GM13977 (cell line): ENCODE measurements around the gene RTN4RL1.
A peak's percentile ranks its signal among the peaks of the same experiment; 100 is the strongest.

Experiments used
- DNase-seq: peaks from one replicate; pipeline ENCODE4 v3.0.0; 2012; ENCODE audit warnings: low spot score
- CTCF ChIP-seq: IDR thresholded peaks from 2 replicates; pipeline ENCODE4 v1.5.1; 2012; ENCODE audit warnings: mild to moderate bottlenecking, control low read depth; ENCODE audit not compliant: insufficient read depth; ENCODE audit errors: extremely low read depth, missing control alignments
- in situ Hi-C: fragments of 300-500 bp; cut with MboI; formaldehyde crosslinking; loops from one replicate; pipeline ENCODE4 v1.12.0; 2022; ENCODE audit warnings: low sequenced_read_pairs, low pct_unique_long_range_greater_than_20kb, mixed read lengths, inconsistent platforms; ENCODE audit not compliant: unreplicated experiment

RTN4RL1 gene

GRCh38 chr17:1912146-1912545 lies 113.0 kb downstream of the RTN4RL1 start:
- in situ Hi-C loops = no loop called here
- TF ChIP-seq CTCF = no peak
- DNase-seq = no peak

GRCh38 chr17:1909985-1910384 lies 115.1 kb downstream of the RTN4RL1 start:
- in situ Hi-C loops = no loop called here
- DNase-seq = no peak

GRCh38 chr17:1908699-1909309 lies 116.3 kb downstream of the RTN4RL1 start:
- DNase-seq = peak; percentile 75
- in situ Hi-C loops = no loop called here
- peak; percentile 57 for TF ChIP-seq CTCF

More at GRCh38 chr17:1909985-1910384, 115.1 kb downstream of the RTN4RL1 start:
- TF ChIP-seq CTCF = no peak

- in situ Hi-C loops = no loop called here
- DNase-seq = no peak
- no peak for TF ChIP-seq CTCF
These were observed 117.0 kb downstream of the RTN4RL1 start for GRCh38 chr17:1907909-1908698.

- no peak for TF ChIP-seq CTCF
- in situ Hi-C loops = no loop called here
- no peak for DNase-seq
These were observed 117.9 kb downstream of the RTN4RL1 start for GRCh38 chr17:1907216-1907631.

GRCh38 chr17:1906662-1907101 lies 118.5 kb downstream of the RTN4RL1 start:
- in situ Hi-C loops = no loop called here
- no peak for TF ChIP-seq CTCF
- DNase-seq = no peak
